Measurements from ENCODE around the gene LAPTM4A. TPM values are rescaled to one million over a fixed set of nuclear protein-coding genes. Genes with fewer than 3 reads are reported as not detected.
"Not testable (repeated sequence)": the region's sequence is repeated elsewhere in the genome, so short reads cannot be mapped to it uniquely, and the experiment has no call there.

LAPTM4A gene
- total RNA-seq, 3 donors from 2014 or later: 199 to 349 (median 264) TPM

DNA sequence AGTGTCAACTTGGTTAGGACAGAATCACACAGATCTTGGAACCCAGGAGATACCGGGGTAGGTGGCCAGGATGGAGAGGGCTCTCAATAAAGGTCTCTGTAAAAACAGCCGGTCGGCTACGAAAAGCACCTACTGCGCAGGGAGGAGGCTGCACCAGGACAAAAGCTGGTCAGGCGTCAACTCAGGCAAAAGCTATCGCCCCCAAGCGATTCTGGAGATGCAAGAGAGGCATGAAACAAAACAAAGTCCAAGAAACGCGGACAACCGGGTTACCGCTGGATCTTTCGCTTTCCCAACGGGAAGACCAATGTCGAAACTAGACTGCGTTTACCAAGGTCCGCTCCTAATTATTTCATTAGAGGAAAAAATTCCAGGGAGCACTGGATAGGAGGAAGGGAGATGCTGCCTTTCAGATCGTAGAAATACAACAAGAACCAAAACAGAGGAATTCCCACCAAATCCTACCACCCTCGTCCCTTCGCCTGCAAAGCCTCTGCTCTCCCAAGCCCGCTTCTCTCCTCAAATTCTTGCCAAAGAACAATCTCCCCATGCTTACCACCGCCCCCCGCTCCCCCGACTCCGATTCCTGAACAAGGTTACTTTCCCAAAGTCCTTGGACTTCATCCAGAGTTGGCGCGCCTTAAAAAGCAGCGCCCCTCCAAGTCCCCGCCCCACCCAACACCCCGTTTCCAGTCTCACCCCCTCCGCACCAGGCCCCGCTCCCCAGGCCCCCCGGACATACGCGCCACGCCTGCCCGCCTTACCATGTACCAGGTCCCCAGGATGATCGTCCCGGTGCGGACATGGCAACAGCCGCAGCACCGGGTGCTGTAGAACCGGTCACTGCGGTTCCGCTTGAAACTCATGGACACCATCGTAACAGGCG lies 539 bp downstream of the LAPTM4A start:
- Histone ChIP-seq H3K9me3 (no peaks in the 10 kb centered on the region), H3K4me3 (peak overlapping the region; percentile 66 to 95 (median 75)), H3K4me1 (peaks cover 0 to 5% of the 10 kb centered on the region in 2 donors), H3K27me3 (no peaks in the 10 kb centered on the region), H3K27ac (peak overlapping the region; percentile 99 to 100), H3K36me3 (no peaks in the 10 kb centered on the region)
- peak; percentile 58 to 62 for DNase-seq (ENCODE audit: low spot score in 2 of 2)
- TF ChIP-seq CTCF (IDR thresholded peaks at IDR 0.05) (no peak), POLR2AphosphoS5 (IDR thresholded peaks at IDR 0.05) (peak in 2 of 3 donors; percentile 38 to 40)
- intact Hi-C loops (cut with DNase I; ENCODE audit: low total_unique reads): no loop called here

GRCh38 chr2:20050104-20050645 lies 1.3 kb downstream of the LAPTM4A start:
- no peaks in the 10 kb centered on the region for H3K9me3 ChIP-seq
- H3K4me3 ChIP-seq: peak overlapping the region; percentile 66 to 95 (median 75)
- no peaks in the 10 kb centered on the region for H3K36me3 ChIP-seq
- no peak for DNase-seq (ENCODE audit: low spot score in 2 of 2)
- H3K4me1 ChIP-seq: peaks cover 0 to 5% of the 10 kb centered on the region in 2 donors
- TF ChIP-seq POLR2A (IDR thresholded peaks at IDR 0.05) (no peak), CTCF (IDR thresholded peaks at IDR 0.05) (no peak), POLR2AphosphoS5 (IDR thresholded peaks at IDR 0.05) (no peak)
- intact Hi-C loops (cut with DNase I; ENCODE audit: low total_unique reads): no loop called here
- no peaks in the 10 kb centered on the region for H3K27me3 ChIP-seq
- peak overlapping the region; percentile 99 to 100 for H3K27ac ChIP-seq

- peaks cover 0 to 5% of the 10 kb centered on the region in 2 donors for H3K4me1 ChIP-seq
- H3K36me3 ChIP-seq: no peaks in the 10 kb centered on the region
- intact Hi-C loops (cut with DNase I; ENCODE audit: low total_unique reads): no loop called here
- H3K27me3 ChIP-seq: no peaks in the 10 kb centered on the region
- TF ChIP-seq CTCF (IDR thresholded peaks at IDR 0.05): no peak
- no peaks in the 10 kb centered on the region for H3K9me3 ChIP-seq
- H3K4me3 ChIP-seq: peak overlapping the region; percentile 66 to 95 (median 75)
- H3K27ac ChIP-seq: peak overlapping the region; percentile 99 to 100
- no peak for DNase-seq (ENCODE audit: low spot score in 2 of 2)
Measured at GRCh38 chr2:20049637-20050036, 1.8 kb downstream of the LAPTM4A start.

DNA sequence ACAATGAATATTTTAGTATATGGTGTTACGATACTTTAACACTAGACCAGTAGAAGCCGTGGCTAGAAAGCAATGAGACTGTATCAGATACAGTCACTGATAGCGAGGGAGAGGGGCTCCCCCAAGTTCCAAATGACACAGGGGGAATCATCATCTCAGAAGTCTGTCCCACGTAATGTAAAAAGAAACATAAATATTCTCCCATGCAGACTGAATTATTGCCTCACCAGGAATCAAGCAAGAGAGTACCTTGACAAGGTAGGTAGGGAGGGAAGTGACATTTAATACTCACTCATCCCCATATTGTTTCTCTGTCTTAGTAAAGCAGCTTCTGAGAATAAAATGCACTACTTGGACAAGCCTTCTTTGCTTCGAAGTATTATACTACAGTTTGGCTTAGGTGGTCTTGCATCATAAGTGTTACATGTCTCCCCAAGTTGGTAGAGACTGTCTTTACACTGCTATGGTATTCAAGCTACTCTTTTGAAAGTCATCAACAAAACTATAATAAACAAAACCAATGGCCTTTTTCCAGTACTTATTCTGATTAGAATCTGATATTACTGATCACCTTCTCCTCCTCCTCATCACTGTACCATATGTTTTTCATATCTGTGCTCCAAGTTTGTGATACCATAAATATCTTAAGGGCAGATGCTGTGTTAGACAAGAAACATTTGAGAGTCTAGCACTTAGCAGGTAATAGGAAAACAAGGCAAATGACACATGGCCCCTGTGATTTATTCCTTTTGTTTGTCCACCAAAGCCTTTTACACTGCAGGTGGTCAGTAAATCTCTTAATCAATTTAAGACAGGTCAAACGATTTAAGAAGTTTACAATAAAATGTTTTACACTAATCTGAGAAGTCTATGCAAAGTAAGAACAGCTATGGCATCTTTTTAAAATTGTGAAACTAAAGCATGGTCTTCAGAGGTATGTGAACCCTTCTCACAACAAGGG lies 2.7 kb downstream of the LAPTM4A start:
- peak overlapping the region; percentile 99 to 100 for H3K27ac ChIP-seq
- no peaks in the 10 kb centered on the region for H3K9me3 ChIP-seq
- TF ChIP-seq POLR2AphosphoS5 (IDR thresholded peaks at IDR 0.05) (no peak), CTCF (IDR thresholded peaks at IDR 0.05) (no peak), POLR2A (IDR thresholded peaks at IDR 0.05) (no peak)
- peaks cover 0 to 5% of the 10 kb centered on the region in 2 donors for H3K4me1 ChIP-seq
- H3K27me3 ChIP-seq: no peaks in the 10 kb centered on the region
- intact Hi-C loops (cut with DNase I; ENCODE audit: low total_unique reads): no loop called here
- DNase-seq (ENCODE audit: low spot score in 2 of 2): no peak
- no peaks in the 10 kb centered on the region for H3K36me3 ChIP-seq
- H3K4me3 ChIP-seq: peak overlapping the region; percentile 66 to 95 (median 75)

- H3K27ac ChIP-seq, H3K4me1 ChIP-seq: not testable (repeated sequence)
Measured at GRCh38 chr2:20045712-20046292, 5.6 kb downstream of the LAPTM4A start.

More at GRCh38 chr2:20045712-20046292, 5.6 kb downstream of the LAPTM4A start:
- H3K9me3 ChIP-seq; H3K27me3 ChIP-seq; intact Hi-C loops (cut with DNase I; ENCODE audit: low total_unique reads); H3K36me3 ChIP-seq; H3K4me3 ChIP-seq; DNase-seq (ENCODE audit: low spot score in 2 of 2): not testable (repeated sequence)

All from breast epithelium (tissue), 4 donors.